ENCODE data around the gene WBP1L.

WBP1L gene

GRCh38 chr10:102778781-102779180 lies 35.0 kb downstream of the WBP1L start:
- DNase-seq (ENCODE audit: low spot score), result no peak

GRCh38 chr10:102779680-102780526 lies 36.2 kb downstream of the WBP1L start:
- no peak for DNase-seq (ENCODE audit: low spot score)

GRCh38 chr10:102780527-102780808 lies 36.7 kb downstream of the WBP1L start:
- no peak for DNase-seq (ENCODE audit: low spot score)

GRCh38 chr10:102781090-102781920 lies 37.6 kb downstream of the WBP1L start:
- no peak for DNase-seq (ENCODE audit: low spot score)

- no peak for DNase-seq (ENCODE audit: low spot score)
These were observed 38.3 kb downstream of the WBP1L start for GRCh38 chr10:102781921-102782557.

GRCh38 chr10:102782673-102783551 lies 39.2 kb downstream of the WBP1L start:
- DNase-seq (ENCODE audit: low spot score), result no peak

GRCh38 chr10:102783568-102783967 lies 39.8 kb downstream of the WBP1L start:
- DNase-seq (ENCODE audit: low spot score), result no peak

GRCh38 chr10:102785818-102786217 lies 42.1 kb downstream of the WBP1L start:
- DNase-seq (ENCODE audit: low spot score), result no peak

- no peak for DNase-seq (ENCODE audit: low spot score)
These were observed 48.1 kb downstream of the WBP1L start for GRCh38 chr10:102791754-102792395.

GRCh38 chr10:102795453-102796406 lies 52.0 kb downstream of the WBP1L start:
- no peak for DNase-seq (ENCODE audit: low spot score)

- DNase-seq (ENCODE audit: low spot score), result no peak
These were observed 52.8 kb downstream of the WBP1L start for GRCh38 chr10:102796407-102797176.

- DNase-seq (ENCODE audit: low spot score), result no peak
These were observed 56.1 kb downstream of the WBP1L start for GRCh38 chr10:102799691-102800471.

GRCh38 chr10:102800611-102801335 lies 57.0 kb downstream of the WBP1L start:
- no peak for DNase-seq (ENCODE audit: low spot score)

- DNase-seq (ENCODE audit: low spot score), result no peak
These were observed 57.7 kb downstream of the WBP1L start for GRCh38 chr10:102801496-102801895.

- no peak for DNase-seq (ENCODE audit: low spot score)
These were observed 58.2 kb downstream of the WBP1L start for GRCh38 chr10:102801978-102802377.

GRCh38 chr10:102802920-102803534 lies 59.3 kb downstream of the WBP1L start:
- no peak for DNase-seq (ENCODE audit: low spot score)

Measured in SK-N-DZ (cell line).